Activated CD8-positive, alpha-beta memory T cell treated with anti-CD3 and anti-CD28 coated beads for 36 hours (primary cell): ENCODE results near the gene C21orf58. TPM values are rescaled to one million over a fixed set of nuclear protein-coding genes. Genes with fewer than 3 reads are reported as not detected.

Source experiments
- CTCF ChIA-PET: fragments of 350-600 bp; sonication (Branson Sonifier 250); formaldehyde crosslinking; loops from one replicate; lab custom pipeline; 2021; ENCODE audit warnings: antibody characterized with exemption; lab: Charles Lee
- POLR2A ChIA-PET: fragments of 350-600 bp; sonication (Branson Sonifier 250); formaldehyde crosslinking; loops from one replicate; lab custom pipeline; 2021; ENCODE audit warnings: antibody characterized with exemption; lab: Charles Lee
- total RNA-seq, 2 experiments: library from RNA; stranded (reverse); gene quantifications; one replicate each; pipeline ENCODE4 v1.2.3, GENCODE V29; 2021

Gene C21orf58
- total RNA-seq, 2 experiments from 2014 or later = 21.5 to 21.7 TPM

GRCh38 chr21:46284733-46285132 is 38.9 kb downstream of the C21orf58 start:
- CTCF ChIA-PET = interaction anchor here (0.7 to 1.8 kb wide), 5 partner anchors 25 to 312 kb away, joined by 3 to 6 read pairs (median 3); no protein-coding TSS in a partner anchor
- POLR2A ChIA-PET = interaction anchor here (0.7 kb wide), 2 partner anchors 9 to 44 kb away, joined by 3 to 4 read pairs; no protein-coding TSS in a partner anchor

- CTCF ChIA-PET = interaction anchor here (1.3 to 1.8 kb wide), 4 partner anchors 25 to 311 kb away, joined by 3 to 6 read pairs (median 4); no protein-coding TSS in a partner anchor
- POLR2A ChIA-PET = no interaction called here
Observed at GRCh38 chr21:46284077-46284644, 39.5 kb downstream of the C21orf58 start.

- CTCF ChIA-PET = interaction anchor here (0.7 kb wide), 1 partner anchor 11 kb away, joined by 3 read pairs; the partner anchor contains the start of genes MCM3AP and YBEY
- POLR2A ChIA-PET = interaction anchor here (0.7 kb wide), 1 partner anchor 23 kb away, joined by 5 read pairs; no protein-coding TSS in a partner anchor
Observed at GRCh38 chr21:46274797-46275390, 48.8 kb downstream of the C21orf58 start.

- CTCF ChIA-PET = no interaction called here
Observed at GRCh38 chr21:46273341-46273740, 50.3 kb downstream of the C21orf58 start.

GRCh38 chr21:46269466-46269865 is 54.2 kb downstream of the C21orf58 start:
- CTCF ChIA-PET = no interaction called here
- POLR2A ChIA-PET = no interaction called here

More at GRCh38 chr21:46273341-46273740, 50.3 kb downstream of the C21orf58 start:
- POLR2A ChIA-PET = no interaction called here

GRCh38 chr21:46268371-46268770 is 55.3 kb downstream of the C21orf58 start:
- ChIA-PET POLR2A (interaction anchor here (1.0 kb wide), 1 partner anchor 9 kb away, joined by 3 read pairs; no protein-coding TSS in a partner anchor), CTCF (interaction anchor here (1.2 kb wide), 1 partner anchor 10 kb away, joined by 4 read pairs; no protein-coding TSS in a partner anchor)

- ChIA-PET POLR2A (no interaction called here), CTCF (no interaction called here)
Observed at GRCh38 chr21:46266946-46267345, 56.7 kb downstream of the C21orf58 start.

- ChIA-PET CTCF (no interaction called here), POLR2A (no interaction called here)
Observed at GRCh38 chr21:46265736-46266525, 57.7 kb downstream of the C21orf58 start.

- POLR2A ChIA-PET = no interaction called here
- CTCF ChIA-PET = no interaction called here
Observed at GRCh38 chr21:46264690-46265144, 59.0 kb downstream of the C21orf58 start.

- ChIA-PET CTCF (no interaction called here), POLR2A (no interaction called here)
Observed at GRCh38 chr21:46264046-46264689, 59.5 kb downstream of the C21orf58 start.

- ChIA-PET POLR2A (no interaction called here), CTCF (no interaction called here)
Observed at GRCh38 chr21:46256501-46256994, 67.1 kb downstream of the C21orf58 start.

GRCh38 chr21:46255758-46256337 is 67.8 kb downstream of the C21orf58 start:
- POLR2A ChIA-PET = no interaction called here
- CTCF ChIA-PET = interaction anchor here (0.6 kb wide), 1 partner anchor 271 kb away, joined by 3 read pairs; no protein-coding TSS in a partner anchor

- CTCF ChIA-PET = interaction anchor here (0.6 kb wide), 1 partner anchor 271 kb away, joined by 3 read pairs; no protein-coding TSS in a partner anchor
- POLR2A ChIA-PET = no interaction called here
Observed at GRCh38 chr21:46255166-46255565, 68.5 kb downstream of the C21orf58 start.

- ChIA-PET POLR2A (no interaction called here), CTCF (no interaction called here)
Observed at GRCh38 chr21:46254208-46254975, 69.3 kb downstream of the C21orf58 start.

- CTCF ChIA-PET = interaction anchor here (1.6 kb wide), 1 partner anchor 110 kb away, joined by 4 read pairs; no protein-coding TSS in a partner anchor
- POLR2A ChIA-PET = no interaction called here
Observed at GRCh38 chr21:46253610-46254124, 70.0 kb downstream of the C21orf58 start.

GRCh38 chr21:46252840-46253239 is 70.8 kb downstream of the C21orf58 start:
- CTCF ChIA-PET = interaction anchor here (0.9 to 1.6 kb wide), 2 partner anchors 13 to 109 kb away, joined by 3 to 4 read pairs; no protein-coding TSS in a partner anchor
- POLR2A ChIA-PET = no interaction called here
